Epithelial cell of proximal tubule (primary cell): ENCODE results near the gene ARMC2. TPM values are rescaled to one million over a fixed set of nuclear protein-coding genes. Genes with fewer than 3 reads are reported as not detected.

Source experiments
- DNase-seq: peaks from one replicate; pipeline ENCODE4 v3.0.0-alpha.2; 2011; ENCODE audit warnings: low read depth
- H3K4me3 ChIP-seq: 2 replicates; pipeline ENCODE4 v1.5.1; 2011; ENCODE audit warnings: low read depth, mild to moderate bottlenecking, low read length
- total RNA-seq: library from RNA; depleted of rRNA; stranded (reverse); fragments of >200 nt; gene quantifications from 2 replicates; pipeline ENCODE4 v1.2.3, GENCODE V29; 2015
- TF ChIP-seq, protein P1 (sequence below): conservative IDR thresholded peaks from 2 replicates; pipeline ENCODE4 v1.5.1; 2012; ENCODE audit warnings: low read depth, mild to moderate bottlenecking, low read length

ARMC2 gene
- total RNA-seq, 1 donor from 2014 or later: 1.7 TPM

GRCh38 chr6:108840919-108841318, 7.3 kb upstream of the ARMC2 start:
- no peak overlapping the region for H3K4me3 ChIP-seq
- DNase-seq: no peak
- TF ChIP-seq, protein P1, sequence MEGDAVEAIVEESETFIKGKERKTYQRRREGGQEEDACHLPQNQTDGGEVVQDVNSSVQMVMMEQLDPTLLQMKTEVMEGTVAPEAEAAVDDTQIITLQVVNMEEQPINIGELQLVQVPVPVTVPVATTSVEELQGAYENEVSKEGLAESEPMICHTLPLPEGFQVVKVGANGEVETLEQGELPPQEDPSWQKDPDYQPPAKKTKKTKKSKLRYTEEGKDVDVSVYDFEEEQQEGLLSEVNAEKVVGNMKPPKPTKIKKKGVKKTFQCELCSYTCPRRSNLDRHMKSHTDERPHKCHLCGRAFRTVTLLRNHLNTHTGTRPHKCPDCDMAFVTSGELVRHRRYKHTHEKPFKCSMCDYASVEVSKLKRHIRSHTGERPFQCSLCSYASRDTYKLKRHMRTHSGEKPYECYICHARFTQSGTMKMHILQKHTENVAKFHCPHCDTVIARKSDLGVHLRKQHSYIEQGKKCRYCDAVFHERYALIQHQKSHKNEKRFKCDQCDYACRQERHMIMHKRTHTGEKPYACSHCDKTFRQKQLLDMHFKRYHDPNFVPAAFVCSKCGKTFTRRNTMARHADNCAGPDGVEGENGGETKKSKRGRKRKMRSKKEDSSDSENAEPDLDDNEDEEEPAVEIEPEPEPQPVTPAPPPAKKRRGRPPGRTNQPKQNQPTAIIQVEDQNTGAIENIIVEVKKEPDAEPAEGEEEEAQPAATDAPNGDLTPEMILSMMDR: no peak

GRCh38 chr6:108841377-108841855, 6.8 kb upstream of the ARMC2 start:
- TF ChIP-seq, protein P1: no peak
- H3K4me3 ChIP-seq: no peak overlapping the region
- no peak for DNase-seq

DNA sequence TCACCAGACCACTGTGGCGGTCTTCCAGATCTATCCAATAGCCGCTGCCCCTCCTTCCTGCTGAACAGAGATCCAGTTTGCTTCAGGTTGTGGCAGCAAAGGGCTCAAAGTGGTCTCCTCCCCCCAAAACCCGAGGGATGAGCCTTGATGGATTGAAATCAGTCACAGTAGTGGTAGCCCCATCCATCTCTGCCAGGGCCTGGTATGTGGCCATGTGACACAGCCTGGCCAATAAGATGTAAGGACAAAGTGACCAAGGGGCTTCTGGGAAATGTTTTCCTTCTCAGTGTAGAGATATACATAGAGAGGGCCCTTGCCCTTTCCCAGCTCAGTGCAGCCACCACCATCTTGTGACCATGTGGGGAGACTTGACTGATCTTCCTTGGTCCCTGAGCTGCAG, 4.1 kb upstream of the ARMC2 start:
- no peak overlapping the region for H3K4me3 ChIP-seq
- TF ChIP-seq, protein P1: no peak
- DNase-seq: no peak

DNA sequence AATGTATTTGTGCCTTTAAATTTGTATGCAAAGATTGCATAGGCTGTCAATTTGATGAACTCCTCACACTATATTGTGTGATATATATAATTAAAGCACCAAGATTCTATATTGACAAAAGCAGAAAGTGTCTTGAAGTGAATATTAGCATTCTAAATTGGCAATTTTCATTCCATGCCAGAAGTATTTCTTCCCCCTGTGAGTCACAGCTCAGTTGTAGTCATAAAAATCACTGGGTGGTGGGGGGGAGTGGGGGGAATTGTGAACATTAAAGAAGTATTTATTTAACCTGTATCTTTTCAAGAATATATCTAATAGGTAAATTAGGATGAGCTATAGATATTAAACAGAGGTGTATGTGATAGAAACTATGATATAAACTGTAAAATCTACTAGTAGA, 3.1 kb upstream of the ARMC2 start:
- no peak for DNase-seq
- H3K4me3 ChIP-seq: no peak overlapping the region
- TF ChIP-seq, protein P1: no peak

DNA sequence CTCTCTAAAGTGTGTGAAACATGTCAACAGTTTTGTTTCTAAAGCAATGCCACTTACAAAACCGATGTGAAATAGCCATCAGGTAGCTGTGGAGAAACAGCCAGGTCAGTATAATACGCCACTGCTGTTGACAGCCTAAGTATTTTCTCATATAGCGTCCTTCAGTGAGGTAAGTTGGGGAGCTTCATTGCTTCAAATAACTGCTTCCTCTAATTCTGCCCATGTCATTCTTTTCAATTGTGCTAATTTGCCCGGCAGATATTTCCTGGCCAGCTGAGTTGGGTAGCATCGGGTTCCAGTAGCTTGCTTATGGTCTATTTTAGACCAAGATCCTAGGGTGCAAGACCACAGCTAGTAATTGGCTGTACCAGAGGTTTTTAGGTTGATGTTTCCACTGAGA, 2.1 kb upstream of the ARMC2 start:
- TF ChIP-seq, protein P1: no peak
- H3K4me3 ChIP-seq: no peak overlapping the region
- DNase-seq: no peak

- H3K4me3 ChIP-seq: no peak overlapping the region
- TF ChIP-seq, protein P1: no peak
- DNase-seq: no peak
Observed at GRCh38 chr6:108846628-108847027, 1.6 kb upstream of the ARMC2 start.

DNA sequence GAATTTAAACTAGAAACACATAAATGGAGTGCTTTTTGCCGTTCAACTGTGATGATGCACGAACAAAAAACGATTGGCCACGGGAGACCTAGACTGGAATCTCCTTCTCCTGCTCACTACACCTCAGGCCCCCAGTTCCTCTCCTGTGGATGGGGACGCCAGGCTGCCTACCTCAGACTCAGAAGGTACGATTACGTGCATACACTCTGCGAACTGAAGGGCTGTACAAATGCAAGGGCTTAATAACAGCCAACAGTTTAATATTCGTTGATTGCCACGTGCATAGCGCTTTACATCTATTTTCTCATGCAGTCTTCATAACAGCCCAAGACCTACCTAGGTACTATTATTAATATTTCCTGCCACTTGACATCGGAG, 495 bp upstream of the ARMC2 start:
- H3K4me3 ChIP-seq: peak overlapping the region; percentile 80
- no peak for DNase-seq
- TF ChIP-seq, protein P1: no peak
